ENCODE measurements around the gene CDK7.

- TF ChIP-seq POLR2A (IDR thresholded peaks at IDR 0.05) (no peak), POLR2AphosphoS5 (IDR thresholded peaks at IDR 0.05) (no peak), CTCF (IDR thresholded peaks at IDR 0.05) (no peak), EP300 (IDR thresholded peaks at IDR 0.05) (no peak)
Observed at GRCh38 chr5:69248019-69248418, 13.3 kb downstream of the CDK7 start.

Data from sigmoid colon (tissue), 4 donors.